ENCODE results near the gene HDGFL2. TPM values are rescaled to one million over a fixed set of nuclear protein-coding genes. Genes with fewer than 3 reads are reported as not detected.

The HDGFL2 gene
- total and polyA plus RNA-seq, 4 donors, result 36.5 to 47.0 (median 38.8) TPM

GRCh38 chr19:4498694-4499093 is 26.6 kb downstream of the HDGFL2 start:
- no peaks in the 10 kb centered on the region for H3K27me3 ChIP-seq (ENCODE audit: control insufficient read depth in 3 of 3, insufficient read depth in 3 of 3, low read length in 2 of 3)
- H3K4me3 ChIP-seq, result no peak overlapping the region
- no peak overlapping the region for H3K9ac ChIP-seq (ENCODE audit: insufficient read depth in 1 of 2, low read length in 2 of 2)
- no peak overlapping the region for H3K27ac ChIP-seq (ENCODE audit: low read depth in 1 of 2, low read length in 1 of 2)
- H3K4me1 ChIP-seq (ENCODE audit: control insufficient read depth in 5 of 5, insufficient read depth in 5 of 5, low read length in 5 of 5), result no peaks in the 10 kb centered on the region
- no peak for DNase-seq
- ATAC-seq (ENCODE audit: insufficient read depth, low FRiP score), result no peak
- TF ChIP-seq CTCF (IDR thresholded peaks at IDR 0.05; ENCODE audit: control extremely low read depth, extremely low read depth), result no peak
- H3K36me3 ChIP-seq (ENCODE audit: control insufficient read depth in 4 of 4, insufficient read depth in 4 of 4, low read length in 4 of 4), result peaks cover 2 to 84% (median 13%) of the 10 kb centered on the region in 4 donors
- WGBS, 2 donors, result 96 to 98% methylated on average over 11 to 12 of the region's 12 CpGs
- H3K9me3 ChIP-seq (ENCODE audit: control insufficient read depth in 4 of 4, insufficient read depth in 3 of 4, low read length in 3 of 4), result no peaks in the 10 kb centered on the region

GRCh38 chr19:4499318-4499717 is 27.2 kb downstream of the HDGFL2 start:
- DNase-seq (no peak), ATAC-seq (ENCODE audit: insufficient read depth, low FRiP score) (no peak)
- Histone ChIP-seq H3K27me3 (ENCODE audit: control insufficient read depth in 3 of 3, insufficient read depth in 3 of 3, low read length in 2 of 3) (no peaks in the 10 kb centered on the region), H3K9ac (ENCODE audit: insufficient read depth in 1 of 2, low read length in 2 of 2) (no peak overlapping the region), H3K9me3 (ENCODE audit: control insufficient read depth in 4 of 4, insufficient read depth in 3 of 4, low read length in 3 of 4) (no peaks in the 10 kb centered on the region), H3K27ac (ENCODE audit: low read depth in 1 of 2, low read length in 1 of 2) (no peak overlapping the region), H3K4me3 (no peak overlapping the region), H3K36me3 (ENCODE audit: control insufficient read depth in 4 of 4, insufficient read depth in 4 of 4, low read length in 4 of 4) (peaks cover 1 to 84% (median 11%) of the 10 kb centered on the region in 4 donors), H3K4me1 (ENCODE audit: control insufficient read depth in 5 of 5, insufficient read depth in 5 of 5, low read length in 5 of 5) (no peaks in the 10 kb centered on the region)
- 95 to 98% methylated on average over 22 to 23 of the region's 23 CpGs for WGBS, 2 donors
- no peak for TF ChIP-seq CTCF (IDR thresholded peaks at IDR 0.05; ENCODE audit: control extremely low read depth, extremely low read depth)

- no peak overlapping the region for H3K4me3 ChIP-seq
- no peak overlapping the region for H3K27ac ChIP-seq (ENCODE audit: low read depth in 1 of 2, low read length in 1 of 2)
- no peak for ATAC-seq (ENCODE audit: insufficient read depth, low FRiP score)
- no peak for DNase-seq
- no peaks in the 10 kb centered on the region for H3K27me3 ChIP-seq (ENCODE audit: control insufficient read depth in 3 of 3, insufficient read depth in 3 of 3, low read length in 2 of 3)
- no peaks in the 10 kb centered on the region for H3K4me1 ChIP-seq (ENCODE audit: control insufficient read depth in 5 of 5, insufficient read depth in 5 of 5, low read length in 5 of 5)
- no peak for TF ChIP-seq CTCF (IDR thresholded peaks at IDR 0.05; ENCODE audit: control extremely low read depth, extremely low read depth)
- H3K36me3 ChIP-seq (ENCODE audit: control insufficient read depth in 4 of 4, insufficient read depth in 4 of 4, low read length in 4 of 4), result peaks cover 0 to 84% (median 8%) of the 10 kb centered on the region in 4 donors
- 91 to 96% methylated on average over 15 of the region's 15 CpGs for WGBS, 2 donors
- H3K9ac ChIP-seq (ENCODE audit: insufficient read depth in 1 of 2, low read length in 2 of 2), result no peak overlapping the region
- no peaks in the 10 kb centered on the region for H3K9me3 ChIP-seq (ENCODE audit: control insufficient read depth in 4 of 4, insufficient read depth in 3 of 4, low read length in 3 of 4)
Observed at GRCh38 chr19:4499855-4500254, 27.8 kb downstream of the HDGFL2 start.

Measured in lung (tissue), 12 donors.